Caki2 (cell line): ENCODE results near the gene ENGASE. TPM values are rescaled to one million over a fixed set of nuclear protein-coding genes. Genes with fewer than 3 reads are reported as not detected.

ENCODE experiments used
- total RNA-seq: library from RNA; depleted of rRNA; stranded (reverse); fragments of >200 nt; shearing (Covaris generic); gene quantifications from 2 replicates; pipeline ENCODE4 v1.2.3, GENCODE V29; 2014; ENCODE audit warnings: low replicate concordance; rRNA removed

ENGASE gene
- total RNA-seq, 1 experiment from 2014 or later, result 12.9 TPM

Other genes with a start within 250 kb of the ENGASE start
- gene USP36, start 234.0 kb upstream of the ENGASE start, total RNA-seq, result 28.8 and 32.9 TPM in 2 replicates
- gene CEP295NL, start 171.6 kb upstream of the ENGASE start, total RNA-seq, result 0.35 TPM in 1 of 2 replicates, not detected in the other
- gene TIMP2, start 149.4 kb upstream of the ENGASE start, total RNA-seq, result 70.1 and 77.2 TPM in 2 replicates
- gene LGALS3BP, start 94.9 kb upstream of the ENGASE start, total RNA-seq, result 345 and 478 TPM in 2 replicates
- 63.0 and 77.3 TPM in 2 replicates for gene CANT1, start 65.1 kb upstream of the ENGASE start, total RNA-seq
- gene C1QTNF1, start 50.7 kb upstream of the ENGASE start, total RNA-seq, result not detected in 2 replicates